ENCODE data around the gene MAML1. TPM values are rescaled to one million over a fixed set of nuclear protein-coding genes. Genes with fewer than 3 reads are reported as not detected.

Gene MAML1
- total and polyA plus RNA-seq, 10 of the 15 experiments (the other 5 are each of a cell fraction or from before 2014, with no cell fraction given) = 0.42 to 23.9 (median 7.3) TPM

GRCh38 chr5:179814090-179814489, 81.5 kb downstream of the MAML1 start:
- Histone ChIP-seq H4K20me1 (ENCODE audit: control insufficient read depth, insufficient read depth) (no peaks in the 10 kb centered on the region), H3K9ac (ENCODE audit: control insufficient read depth, insufficient read depth, low read length) (no peak overlapping the region), H3K4me3 (no peak overlapping the region), H3K4me2 (ENCODE audit: control insufficient read depth, insufficient read depth) (no peak overlapping the region), H2AFZ (ENCODE audit: control insufficient read depth, low read depth, low read length) (no peak overlapping the region), H3K9me3 (replicated peaks; ENCODE audit: control insufficient read depth, insufficient read depth, low read length) (no peaks in the 10 kb centered on the region), H3K36me3 (ENCODE audit: control insufficient read depth in 2 of 2, insufficient read depth in 2 of 2, low read length in 1 of 2) (no peaks in the 10 kb centered on the region; a peak in 1 of 4 replicates), H3K79me2 (ENCODE audit: control insufficient read depth, insufficient read depth, low read length) (no peaks in the 10 kb centered on the region), H3K27me3 (replicated peaks in 1 of 2; ENCODE audit: control insufficient read depth in 2 of 2, insufficient read depth in 2 of 2, low read length in 1 of 2) (no peaks in the 10 kb centered on the region), H3K27ac (ENCODE audit: control insufficient read depth, insufficient read depth) (no peak overlapping the region), H3K4me1 (ENCODE audit: control insufficient read depth, insufficient read depth, low read length) (peaks cover 14% of the 10 kb centered on the region)
- no peak for FAIRE-seq
- ATAC-seq = no peak
- CTCF ChIA-PET = interaction anchor here (1.0 kb wide), 1 partner anchor 12 kb away, joined by 3 read pairs; no protein-coding TSS in a partner anchor
- intact Hi-C loops (cut with micrococcal nuclease; ENCODE audit: unreplicated experiment) = no loop called here
- SMC1A ChIA-PET (ENCODE audit: uncharacterized antibody, unreplicated experiment) = no interaction called here
- 86% methylated on average over 3 of the region's 3 CpGs for WGBS (ENCODE audit: insufficient coverage, insufficient replicate concordance, low lambda C conversion rate, missing lambda C conversion rate)
- no peak for DNase-seq (ENCODE audit: low read depth, low spot score)
- BruUV-seq (replicated peaks) = no TSS peak
- in situ Hi-C loops (cut with MboI) = loop anchor here (10.0 to 25.0 kb wide), 2 partner anchors 998 to 1689 kb away; partner anchors contain the start of gene MGAT1
- no peak for TF ChIP-seq ZNF217 (IDR thresholded peaks at IDR 0.05)
- RAD21 ChIA-PET (ENCODE audit: unreplicated experiment) = no interaction called here
- POLR2A ChIA-PET = interaction anchor here (0.5 kb wide), 1 partner anchor 61 kb away, joined by 4 read pairs; no protein-coding TSS in a partner anchor

DNA sequence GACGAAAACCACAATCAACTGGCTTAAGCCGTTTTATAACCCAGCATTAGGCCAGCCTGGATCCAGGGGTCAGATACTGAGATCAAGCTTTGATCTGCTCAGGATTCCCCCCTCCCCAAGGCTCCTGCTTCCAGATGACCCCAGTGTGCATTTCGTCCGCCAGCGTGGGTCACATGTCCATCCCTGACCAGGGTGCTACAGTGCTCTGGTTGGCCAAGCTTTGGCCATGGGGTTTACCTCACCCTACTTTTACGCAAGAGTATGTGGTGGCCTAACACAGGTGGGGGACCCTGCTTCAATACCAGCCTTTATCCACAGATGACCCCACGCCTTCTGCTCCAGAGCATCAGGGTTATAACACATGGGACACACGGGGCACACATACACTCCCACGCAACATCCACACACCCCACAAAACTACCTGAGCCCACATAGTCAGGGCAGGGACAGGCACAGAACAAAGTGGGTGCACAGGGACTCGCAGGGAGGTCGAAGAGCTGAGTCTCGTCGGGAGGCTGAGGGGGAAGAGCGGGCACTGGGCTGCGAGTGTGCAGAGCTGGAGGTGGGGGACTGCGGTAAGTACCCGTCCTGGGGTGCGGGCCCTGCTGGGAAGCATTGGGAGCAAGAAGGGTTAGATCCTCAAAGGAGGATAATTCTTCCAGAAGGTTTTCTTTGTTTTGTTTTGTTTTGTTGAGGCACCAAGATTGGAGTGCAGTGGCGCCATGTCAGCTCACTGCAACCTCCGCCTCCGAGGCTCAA, 83.0 kb downstream of the MAML1 start:
- FAIRE-seq (no peak), ATAC-seq (no peak), DNase-seq (ENCODE audit: low read depth, low spot score) (no peak)
- SMC1A ChIA-PET (ENCODE audit: uncharacterized antibody, unreplicated experiment) = no interaction called here
- no peak overlapping the region for H3K27ac ChIP-seq (ENCODE audit: control insufficient read depth, insufficient read depth)
- H3K36me3 ChIP-seq (ENCODE audit: control insufficient read depth in 2 of 2, insufficient read depth in 2 of 2, low read length in 1 of 2) = no peaks in the 10 kb centered on the region; a peak in 1 of 4 replicates
- H3K4me3 ChIP-seq = no peak overlapping the region
- H2AFZ ChIP-seq (ENCODE audit: control insufficient read depth, low read depth, low read length) = no peak overlapping the region
- WGBS (ENCODE audit: insufficient coverage, insufficient replicate concordance, low lambda C conversion rate, missing lambda C conversion rate) = 96% methylated on average over 21 of the region's 21 CpGs
- H3K79me2 ChIP-seq (ENCODE audit: control insufficient read depth, insufficient read depth, low read length) = peaks cover 4% of the 10 kb centered on the region; the same call in 1 of the 2 replicates
- in situ Hi-C loops (cut with MboI) (loop anchor here (10.0 to 25.0 kb wide), 2 partner anchors 997 to 1691 kb away; partner anchors contain the start of gene MGAT1), intact Hi-C loops (cut with micrococcal nuclease; ENCODE audit: unreplicated experiment) (no loop called here)
- H3K4me1 ChIP-seq (ENCODE audit: control insufficient read depth, insufficient read depth, low read length) = peaks cover 28% of the 10 kb centered on the region
- CTCF ChIA-PET = interaction anchor here (0.5 kb wide), 1 partner anchor 61 kb away, joined by 4 read pairs; no protein-coding TSS in a partner anchor
- H3K9me3 ChIP-seq (replicated peaks; ENCODE audit: control insufficient read depth, insufficient read depth, low read length) = no peaks in the 10 kb centered on the region
- no TSS peak for BruUV-seq (replicated peaks)
- RAD21 ChIA-PET (ENCODE audit: unreplicated experiment) = no interaction called here
- no peak overlapping the region for H3K9ac ChIP-seq (ENCODE audit: control insufficient read depth, insufficient read depth, low read length)
- H3K4me2 ChIP-seq (ENCODE audit: control insufficient read depth, insufficient read depth) = no peak overlapping the region
- TF ChIP-seq SUPT20H (IDR thresholded peaks at IDR 0.05; ENCODE audit: borderline replicate concordance, control insufficient read depth, low read depth, low read length) (no peak), MXI1 (IDR thresholded peaks at IDR 0.05; ENCODE audit: low read depth, low read length) (no peak), ZNF24 (IDR thresholded peaks at IDR 0.05) (no peak)
- TF ChIP-seq, protein P1, sequence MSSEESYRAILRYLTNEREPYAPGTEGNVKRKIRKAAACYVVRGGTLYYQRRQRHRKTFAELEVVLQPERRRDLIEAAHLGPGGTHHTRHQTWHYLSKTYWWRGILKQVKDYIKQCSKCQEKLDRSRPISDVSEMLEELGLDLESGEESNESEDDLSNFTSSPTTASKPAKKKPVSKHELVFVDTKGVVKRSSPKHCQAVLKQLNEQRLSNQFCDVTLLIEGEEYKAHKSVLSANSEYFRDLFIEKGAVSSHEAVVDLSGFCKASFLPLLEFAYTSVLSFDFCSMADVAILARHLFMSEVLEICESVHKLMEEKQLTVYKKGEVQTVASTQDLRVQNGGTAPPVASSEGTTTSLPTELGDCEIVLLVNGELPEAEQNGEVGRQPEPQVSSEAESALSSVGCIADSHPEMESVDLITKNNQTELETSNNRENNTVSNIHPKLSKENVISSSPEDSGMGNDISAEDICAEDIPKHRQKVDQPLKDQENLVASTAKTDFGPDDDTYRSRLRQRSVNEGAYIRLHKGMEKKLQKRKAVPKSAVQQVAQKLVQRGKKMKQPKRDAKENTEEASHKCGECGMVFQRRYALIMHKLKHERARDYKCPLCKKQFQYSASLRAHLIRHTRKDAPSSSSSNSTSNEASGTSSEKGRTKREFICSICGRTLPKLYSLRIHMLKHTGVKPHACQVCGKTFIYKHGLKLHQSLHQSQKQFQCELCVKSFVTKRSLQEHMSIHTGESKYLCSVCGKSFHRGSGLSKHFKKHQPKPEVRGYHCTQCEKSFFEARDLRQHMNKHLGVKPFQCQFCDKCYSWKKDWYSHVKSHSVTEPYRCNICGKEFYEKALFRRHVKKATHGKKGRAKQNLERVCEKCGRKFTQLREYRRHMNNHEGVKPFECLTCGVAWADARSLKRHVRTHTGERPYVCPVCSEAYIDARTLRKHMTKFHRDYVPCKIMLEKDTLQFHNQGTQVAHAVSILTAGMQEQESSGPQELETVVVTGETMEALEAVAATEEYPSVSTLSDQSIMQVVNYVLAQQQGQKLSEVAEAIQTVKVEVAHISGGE (CRISPR knock-in tag; IDR thresholded peaks at IDR 0.05) = no peak
- no peaks in the 10 kb centered on the region for H3K27me3 ChIP-seq (replicated peaks in 1 of 2; ENCODE audit: control insufficient read depth in 2 of 2, insufficient read depth in 2 of 2, low read length in 1 of 2)
- POLR2A ChIA-PET = interaction anchor here (0.7 kb wide), 1 partner anchor 452 kb away, joined by 3 read pairs; no protein-coding TSS in a partner anchor
- no peaks in the 10 kb centered on the region for H4K20me1 ChIP-seq (ENCODE audit: control insufficient read depth, insufficient read depth)
